HCT116 (cell line): ENCODE results near the gene BCAR1. TPM values are rescaled to one million over a fixed set of nuclear protein-coding genes. Genes with fewer than 3 reads are reported as not detected.

Source experiments
- ATAC-seq: fragments of 200-7000 bp; cut with Tn5 transposase; 2 replicates; pipeline ENCODE4 v1.9.1; 2020; ENCODE audit warnings: mild to moderate bottlenecking, moderate library complexity
- Bru-seq: library from RNA; stranded (reverse); fragments of 400-500 nt; gene quantifications from one replicate; lab custom pipeline; 2021; lab: Mats Ljungman, UMichigan
- BruChase-seq, 2 experiments: library from RNA; stranded (reverse); fragments of 400-500 nt; gene quantifications; one replicate each; lab custom pipeline; 2021; lab: Mats Ljungman, UMichigan
- BruUV-seq: library from RNA; stranded (reverse); fragments of 400-500 nt; replicated peaks from 2 replicates; lab custom pipeline; 2021; lab: Mats Ljungman, UMichigan
- CTCF ChIA-PET: fragments of 300-600 bp; sonication (Branson Sonifier 250); formaldehyde crosslinking; loops from one replicate; lab custom pipeline; 2021; ENCODE audit warnings: antibody characterized with exemption; lab: Charles Lee
- POLR2A ChIA-PET: fragments of 300-600, 350-600 bp; sonication (Branson Sonifier 250); formaldehyde crosslinking; loops from one replicate; lab custom pipeline; 2021; ENCODE audit warnings: antibody characterized with exemption; lab: Charles Lee
- RAD21 ChIA-PET, 2 experiments: fragments of 300-600 bp; sonication (Branson Sonifier 250); formaldehyde crosslinking; loops; one replicate each; lab custom pipeline; 2023; ENCODE audit warnings: low total read pairs in 2 of 2; ENCODE audit not compliant: uncharacterized antibody in 2 of 2, unreplicated experiment in 2 of 2, low non-redundant PET in 1 of 2; lab: Charles Lee
- DNase-seq: peaks from one replicate; pipeline ENCODE4 v3.0.0-alpha.2; 2010; ENCODE audit warnings: low read depth, low spot score
- H2AFZ ChIP-seq: fragments of 200-600 bp; shearing (Covaris generic), sonication (generic); 2 replicates; pipeline ENCODE4 v1.6.1; 2017; ENCODE audit warnings: low read depth, mixed run types, mixed read lengths, antibody characterized with exemption, low read length; ENCODE audit not compliant: poor library complexity, severe bottlenecking
- H3K27ac ChIP-seq: 2 replicates; pipeline ENCODE4 v1.5.1; 2012; ENCODE audit warnings: low read depth, low read length
- H3K27me3 ChIP-seq: fragments of 200-600 bp; sonication (generic); 2 replicates; pipeline ENCODE4 v1.6.1; 2016; ENCODE audit warnings: mixed run types, low read length, mixed read lengths; ENCODE audit not compliant: insufficient read depth
- H3K36me3 ChIP-seq, 2 experiments: fragments of 200-500 bp in 1 of 2; fragments of 200-600 bp in 1 of 2; sonication (Bioruptor generic) in 1 of 2; sonication (generic) in 1 of 2; 2 replicates each; pipeline versions ENCODE4 v1.5.1 to v1.6.1; 2014 to 2016; ENCODE audit warnings: low read length in 2 of 2, inconsistent platforms in 1 of 2, mixed read lengths in 1 of 2, mixed run types in 1 of 2; ENCODE audit not compliant: insufficient read depth in 2 of 2, control insufficient read depth in 1 of 2
- H3K4me1 ChIP-seq, 2 experiments: fragments of 200-600 bp in 1 of 2; sonication (generic) in 1 of 2; 2 replicates each; pipeline versions ENCODE4 v1.5.1 to v1.6.1; 2012 to 2017; ENCODE audit warnings: low read length in 2 of 2, inconsistent platforms in 1 of 2, mild to moderate bottlenecking in 1 of 2, mixed read lengths in 1 of 2, mixed run types in 1 of 2, moderate library complexity in 1 of 2; ENCODE audit not compliant: insufficient read depth in 2 of 2, control insufficient read depth in 1 of 2
- H3K4me2 ChIP-seq: fragments of 200-600 bp; sonication (generic); 2 replicates; pipeline ENCODE4 v1.6.1; 2017; ENCODE audit warnings: mixed run types, low read length, mixed read lengths
- H3K4me3 ChIP-seq, 2 experiments: fragments of 200-600 bp in 1 of 2; sonication (generic) in 1 of 2; replicated peaks in 1 of 2; 2 replicates each; pipeline ENCODE4 v1.5.1; 2011 to 2016; ENCODE audit warnings: low read length in 2 of 2, control low read depth in 1 of 2, low read depth in 1 of 2, mild to moderate bottlenecking in 1 of 2, mixed read lengths in 1 of 2, mixed run types in 1 of 2
- H3K79me2 ChIP-seq: fragments of 200-600 bp; sonication (generic); 2 replicates; pipeline ENCODE4 v1.6.1; 2017; ENCODE audit warnings: mild to moderate bottlenecking, mixed run types, low read length, moderate library complexity, mixed read lengths; ENCODE audit not compliant: insufficient read depth
- H3K9ac ChIP-seq: fragments of 200-600 bp; sonication (generic); 2 replicates; pipeline ENCODE4 v1.6.1; 2016; ENCODE audit warnings: low read length, mixed read lengths
- H3K9me2 ChIP-seq: fragments of 200-600 bp; sonication (generic), shearing (Covaris generic); 2 replicates; pipeline ENCODE4 v1.6.1; 2017; ENCODE audit warnings: mixed run types, mild to moderate bottlenecking, moderate library complexity; ENCODE audit not compliant: insufficient read depth
- H3K9me3 ChIP-seq, 2 experiments: fragments of 200-500 bp in 1 of 2; fragments of 200-600 bp in 1 of 2; sonication (Bioruptor generic) in 1 of 2; sonication (generic) in 1 of 2; 2 replicates each; pipeline ENCODE4 v1.6.1; 2014 to 2017; ENCODE audit warnings: low read length in 2 of 2, mixed read lengths in 2 of 2, inconsistent platforms in 1 of 2, low read depth in 1 of 2, mild to moderate bottlenecking in 1 of 2, mixed run types in 1 of 2, moderate library complexity in 1 of 2; ENCODE audit not compliant: control insufficient read depth in 1 of 2, insufficient read depth in 1 of 2
- H4K20me1 ChIP-seq: fragments of 200-600 bp; sonication (generic), shearing (Covaris generic); 2 replicates; pipeline ENCODE4 v1.6.1; 2017; ENCODE audit warnings: mixed run types, mild to moderate bottlenecking, moderate library complexity; ENCODE audit not compliant: insufficient read depth
- POLR2A ChIP-seq: IDR thresholded peaks from 2 replicates; pipeline ENCODE4 v1.7.0; 2011; ENCODE audit warnings: borderline replicate concordance; ENCODE audit not compliant: insufficient read depth, insufficient read length; ENCODE audit errors: extremely low read depth
- POLR2AphosphoS5 ChIP-seq: IDR thresholded peaks from 2 replicates; pipeline ENCODE4 v1.6.1; 2011; ENCODE audit warnings: mild to moderate bottlenecking, low read depth, low read length, moderate library complexity
- SP1 ChIP-seq: IDR thresholded peaks from 2 replicates; pipeline ENCODE4 v1.6.1; 2012; ENCODE audit warnings: low read depth
- YY1 ChIP-seq: IDR thresholded peaks from 2 replicates; pipeline ENCODE4 v1.6.1; 2011; ENCODE audit warnings: low read length, low read depth, moderate library complexity, mild to moderate bottlenecking; ENCODE audit not compliant: insufficient replicate concordance; ENCODE audit errors: extremely low read depth
- ZFX ChIP-seq: fragments of 450-650 bp; IDR thresholded peaks from 2 replicates; pipeline ENCODE4 v1.6.1; 2017
- intact Hi-C: fragments of 100-400 bp; cut with micrococcal nuclease; formaldehyde crosslinking; loops from 2 replicates; pipeline ENCODE4 v1.10.0; 2022
- long read RNA-seq: library from polyadenylated mRNA; unstranded; transcript quantifications from one replicate; pipeline ENCODE4 v2.0.0, GENCODE V29; 2021; ENCODE audit not compliant: unreplicated experiment
- polyA plus RNA-seq: library from polyadenylated mRNA; unstranded; fragments of >200 nt; gene quantifications from 2 replicates; pipeline ENCODE4 v1.2.1, GENCODE V29; 2012; ENCODE audit warnings: missing spikeins
- total RNA-seq: library from RNA; stranded (reverse); gene quantifications from one replicate; pipeline ENCODE4 v1.2.1, GENCODE V29; 2021; ENCODE audit not compliant: unreplicated experiment
- TF ChIP-seq, protein P1 (sequence below), 3 experiments: fragments of 200-600 bp in 1 of 3; sonication (generic) in 1 of 3; IDR thresholded peaks in 2 of 3; conservative IDR thresholded peaks in 1 of 3; 2 replicates each; pipeline ENCODE4 v1.5.1; 2012 to 2017; ENCODE audit warnings: low read depth in 2 of 3, low read length in 2 of 3, antibody characterized with exemption in 1 of 3, borderline replicate concordance in 1 of 3, control low read depth in 1 of 3, mild to moderate bottlenecking in 1 of 3, mixed read lengths in 1 of 3, mixed run types in 1 of 3, moderate library complexity in 1 of 3; ENCODE audit not compliant: insufficient read depth in 1 of 3
- TF ChIP-seq, protein P2 (sequence below): IDR thresholded peaks from 2 replicates; pipeline ENCODE4 v1.6.1; 2012; ENCODE audit warnings: low read depth

The BCAR1 gene, protein sequence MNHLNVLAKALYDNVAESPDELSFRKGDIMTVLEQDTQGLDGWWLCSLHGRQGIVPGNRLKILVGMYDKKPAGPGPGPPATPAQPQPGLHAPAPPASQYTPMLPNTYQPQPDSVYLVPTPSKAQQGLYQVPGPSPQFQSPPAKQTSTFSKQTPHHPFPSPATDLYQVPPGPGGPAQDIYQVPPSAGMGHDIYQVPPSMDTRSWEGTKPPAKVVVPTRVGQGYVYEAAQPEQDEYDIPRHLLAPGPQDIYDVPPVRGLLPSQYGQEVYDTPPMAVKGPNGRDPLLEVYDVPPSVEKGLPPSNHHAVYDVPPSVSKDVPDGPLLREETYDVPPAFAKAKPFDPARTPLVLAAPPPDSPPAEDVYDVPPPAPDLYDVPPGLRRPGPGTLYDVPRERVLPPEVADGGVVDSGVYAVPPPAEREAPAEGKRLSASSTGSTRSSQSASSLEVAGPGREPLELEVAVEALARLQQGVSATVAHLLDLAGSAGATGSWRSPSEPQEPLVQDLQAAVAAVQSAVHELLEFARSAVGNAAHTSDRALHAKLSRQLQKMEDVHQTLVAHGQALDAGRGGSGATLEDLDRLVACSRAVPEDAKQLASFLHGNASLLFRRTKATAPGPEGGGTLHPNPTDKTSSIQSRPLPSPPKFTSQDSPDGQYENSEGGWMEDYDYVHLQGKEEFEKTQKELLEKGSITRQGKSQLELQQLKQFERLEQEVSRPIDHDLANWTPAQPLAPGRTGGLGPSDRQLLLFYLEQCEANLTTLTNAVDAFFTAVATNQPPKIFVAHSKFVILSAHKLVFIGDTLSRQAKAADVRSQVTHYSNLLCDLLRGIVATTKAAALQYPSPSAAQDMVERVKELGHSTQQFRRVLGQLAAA
- total RNA-seq (49.6 TPM), Bru-seq, nascent RNA (percentile 69 among the genes with signal in this experiment), BruChase-seq, experiment 1, labeled RNA remaining after a 6-hour chase (percentile 71 among the genes with signal in this experiment), BruChase-seq, experiment 2, labeled RNA remaining after a 2-hour chase (percentile 74 among the genes with signal in this experiment)
- 33.8 and 34.4 TPM in 2 replicates for polyA plus RNA-seq
- long read RNA-seq, transcript BCAR1-212 (3 exons, 2,692 nt), result major isoform, 23 of 111 reads
- long read RNA-seq, transcript BCAR1-201 (7 exons, 3,221 nt), result minor isoform, 22 of 111 reads
- long read RNA-seq, transcript BCAR1-207 (7 exons, 3,192 nt), result minor isoform, 19 of 111 reads
- long read RNA-seq, partial matches to known transcripts, result 25 of 111 reads
- long read RNA-seq, other reads (novel, unspliced or antisense), result 21 of 111 reads

DNA sequence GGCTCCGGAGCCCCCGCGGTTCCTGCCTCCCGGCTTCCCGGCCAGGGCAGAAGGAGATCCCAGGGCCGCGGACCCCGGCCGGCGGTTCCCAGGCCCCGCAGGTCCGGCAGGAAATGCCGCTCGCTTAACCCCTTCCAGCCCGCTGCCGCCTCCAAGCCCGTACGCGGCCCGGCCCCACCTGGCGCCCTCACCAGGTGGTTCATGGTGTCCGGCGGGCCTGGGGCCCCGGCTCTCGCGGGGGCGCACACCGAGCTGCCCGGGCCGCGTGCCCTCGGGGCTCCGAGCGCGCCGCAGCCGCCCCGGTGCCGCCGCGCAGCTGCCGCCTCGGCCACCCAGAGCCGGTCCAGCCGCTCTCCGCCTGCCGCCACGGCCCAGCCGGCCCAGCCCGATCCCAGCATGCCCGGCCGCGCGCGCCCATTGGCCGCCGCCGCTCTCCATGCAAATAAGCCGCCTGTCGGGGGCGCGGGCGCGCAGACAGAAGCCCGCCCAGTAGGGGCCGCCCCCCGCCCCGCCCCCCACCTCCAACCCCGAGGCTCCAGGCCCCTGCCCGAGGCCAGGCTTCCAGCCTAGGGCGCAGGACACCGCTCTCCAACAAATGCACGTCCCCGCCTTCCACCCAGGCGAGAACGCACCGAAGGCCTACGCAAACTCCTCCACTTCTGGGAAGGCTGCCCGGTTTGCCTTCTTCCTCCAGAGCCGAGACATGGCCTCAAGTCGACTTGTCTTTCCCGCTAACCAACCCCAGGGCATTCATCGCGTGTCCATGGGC, at the start of gene BCAR1:
TSS of gene BCAR1 (minus strand) at position 345 of the 769 bp plus-strand sequence. CDS start at position 203, 142 bp downstream.
- POLR2A ChIA-PET, result interaction anchor here (1.1 kb wide), 1 partner anchor 134 kb away, joined by 3 read pairs; no protein-coding TSS in a partner anchor
- ATAC-seq (peak; percentile 88), DNase-seq (no peak)
- TF ChIP-seq, protein P1, sequence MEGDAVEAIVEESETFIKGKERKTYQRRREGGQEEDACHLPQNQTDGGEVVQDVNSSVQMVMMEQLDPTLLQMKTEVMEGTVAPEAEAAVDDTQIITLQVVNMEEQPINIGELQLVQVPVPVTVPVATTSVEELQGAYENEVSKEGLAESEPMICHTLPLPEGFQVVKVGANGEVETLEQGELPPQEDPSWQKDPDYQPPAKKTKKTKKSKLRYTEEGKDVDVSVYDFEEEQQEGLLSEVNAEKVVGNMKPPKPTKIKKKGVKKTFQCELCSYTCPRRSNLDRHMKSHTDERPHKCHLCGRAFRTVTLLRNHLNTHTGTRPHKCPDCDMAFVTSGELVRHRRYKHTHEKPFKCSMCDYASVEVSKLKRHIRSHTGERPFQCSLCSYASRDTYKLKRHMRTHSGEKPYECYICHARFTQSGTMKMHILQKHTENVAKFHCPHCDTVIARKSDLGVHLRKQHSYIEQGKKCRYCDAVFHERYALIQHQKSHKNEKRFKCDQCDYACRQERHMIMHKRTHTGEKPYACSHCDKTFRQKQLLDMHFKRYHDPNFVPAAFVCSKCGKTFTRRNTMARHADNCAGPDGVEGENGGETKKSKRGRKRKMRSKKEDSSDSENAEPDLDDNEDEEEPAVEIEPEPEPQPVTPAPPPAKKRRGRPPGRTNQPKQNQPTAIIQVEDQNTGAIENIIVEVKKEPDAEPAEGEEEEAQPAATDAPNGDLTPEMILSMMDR (IDR thresholded peaks at IDR 0.05 in 2 of 3, conservative IDR thresholded peaks at IDR 0.05 in 1 of 3; ENCODE audit: borderline replicate concordance in 1 of 3, insufficient read depth in 1 of 3, low read depth in 2 of 3, low read length in 2 of 3), result peak in 1 of 3 experiments; percentile 1; a peak in 1 of 6 replicates
- TF ChIP-seq YY1 (peak; percentile 18), POLR2AphosphoS5 (peak; percentile 55; the same call in 1 of the 2 replicates), POLR2A (peak; percentile 57), SP1 (no peak), ZFX (peak; percentile 92; the same call in 1 of the 2 replicates)
- TF ChIP-seq, protein P2, sequence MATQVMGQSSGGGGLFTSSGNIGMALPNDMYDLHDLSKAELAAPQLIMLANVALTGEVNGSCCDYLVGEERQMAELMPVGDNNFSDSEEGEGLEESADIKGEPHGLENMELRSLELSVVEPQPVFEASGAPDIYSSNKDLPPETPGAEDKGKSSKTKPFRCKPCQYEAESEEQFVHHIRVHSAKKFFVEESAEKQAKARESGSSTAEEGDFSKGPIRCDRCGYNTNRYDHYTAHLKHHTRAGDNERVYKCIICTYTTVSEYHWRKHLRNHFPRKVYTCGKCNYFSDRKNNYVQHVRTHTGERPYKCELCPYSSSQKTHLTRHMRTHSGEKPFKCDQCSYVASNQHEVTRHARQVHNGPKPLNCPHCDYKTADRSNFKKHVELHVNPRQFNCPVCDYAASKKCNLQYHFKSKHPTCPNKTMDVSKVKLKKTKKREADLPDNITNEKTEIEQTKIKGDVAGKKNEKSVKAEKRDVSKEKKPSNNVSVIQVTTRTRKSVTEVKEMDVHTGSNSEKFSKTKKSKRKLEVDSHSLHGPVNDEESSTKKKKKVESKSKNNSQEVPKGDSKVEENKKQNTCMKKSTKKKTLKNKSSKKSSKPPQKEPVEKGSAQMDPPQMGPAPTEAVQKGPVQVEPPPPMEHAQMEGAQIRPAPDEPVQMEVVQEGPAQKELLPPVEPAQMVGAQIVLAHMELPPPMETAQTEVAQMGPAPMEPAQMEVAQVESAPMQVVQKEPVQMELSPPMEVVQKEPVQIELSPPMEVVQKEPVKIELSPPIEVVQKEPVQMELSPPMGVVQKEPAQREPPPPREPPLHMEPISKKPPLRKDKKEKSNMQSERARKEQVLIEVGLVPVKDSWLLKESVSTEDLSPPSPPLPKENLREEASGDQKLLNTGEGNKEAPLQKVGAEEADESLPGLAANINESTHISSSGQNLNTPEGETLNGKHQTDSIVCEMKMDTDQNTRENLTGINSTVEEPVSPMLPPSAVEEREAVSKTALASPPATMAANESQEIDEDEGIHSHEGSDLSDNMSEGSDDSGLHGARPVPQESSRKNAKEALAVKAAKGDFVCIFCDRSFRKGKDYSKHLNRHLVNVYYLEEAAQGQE, result no peak
- RAD21 ChIA-PET, result no interaction called here
- intact Hi-C loops, result loop anchor here (1.0 to 2.0 kb wide), 2 partner anchors 13 to 54 kb away; no protein-coding TSS in a partner anchor
- Histone ChIP-seq H2AFZ (no peak within 1 kb of the TSS), H3K9me2 (no peaks in the 10 kb centered on the region), H3K79me2 (peaks cover 75% of the 10 kb centered on the region), H3K4me3 (peak within 1 kb of the TSS; percentile 73 to 87), H3K9ac (peak within 1 kb of the TSS; percentile 91), H3K4me2 (peak within 1 kb of the TSS; percentile 85), H3K27ac (peak within 1 kb of the TSS; percentile 93), H4K20me1 (no peaks in the 10 kb centered on the region), H3K9me3 (no peaks in the 10 kb centered on the region), H3K27me3 (no peaks in the 10 kb centered on the region), H3K36me3 (no peaks in the 10 kb centered on the region; a peak in 1 of 4 replicates), H3K4me1 (peaks cover 57 to 85% of the 10 kb centered on the region in 2 experiments)
- no TSS peak for BruUV-seq
- CTCF ChIA-PET, result interaction anchor here (1.4 kb wide), 1 partner anchor 134 kb away, joined by 5 read pairs; no protein-coding TSS in a partner anchor
